ENCODE data around the gene SERPINI2. TPM values are rescaled to one million over a fixed set of nuclear protein-coding genes. Genes with fewer than 3 reads are reported as not detected.

Gene SERPINI2
- total RNA-seq, 1 experiment from 2014 or later, result not detected

DNA sequence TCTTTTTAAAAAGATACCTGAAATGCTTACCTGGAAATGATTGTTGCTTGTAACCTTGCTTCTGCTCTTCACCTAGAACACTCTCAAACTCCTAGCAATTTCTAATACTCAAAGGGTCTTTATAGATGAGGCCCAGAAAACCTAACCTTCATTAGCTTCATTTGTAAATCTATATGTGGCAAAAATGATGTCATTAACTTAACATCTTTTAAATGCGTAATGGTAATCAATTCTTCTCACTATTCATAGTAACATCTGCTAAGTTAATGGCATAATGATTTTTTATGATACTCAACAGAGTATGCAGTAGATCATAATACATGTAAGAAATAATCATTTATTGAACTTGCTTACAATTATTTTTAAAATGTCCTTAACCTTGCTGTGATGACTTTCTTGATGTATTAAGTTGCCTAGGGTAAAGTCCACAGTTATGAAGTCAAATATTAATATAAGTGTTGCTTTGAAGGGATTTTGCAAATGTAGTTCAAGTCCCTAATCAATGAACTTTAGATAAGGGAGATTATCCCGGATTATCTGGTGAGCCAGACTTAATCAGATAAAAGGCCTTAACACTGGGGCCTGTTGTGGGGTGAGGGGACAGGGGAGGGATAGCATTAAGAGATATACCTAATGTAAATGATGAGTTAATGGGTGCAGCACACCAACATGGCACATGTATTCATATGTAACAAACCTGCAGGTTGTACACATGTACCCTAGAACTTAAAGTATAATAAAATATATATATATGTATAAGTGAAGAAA is 10.1 kb upstream of the SERPINI2 start:
- CTCF ChIA-PET, result no interaction called here
- H3K27me3 Mint-ChIP-seq (ENCODE audit: unreplicated experiment), result no peaks in the 10 kb centered on the region
- TF ChIP-seq, protein P1, sequence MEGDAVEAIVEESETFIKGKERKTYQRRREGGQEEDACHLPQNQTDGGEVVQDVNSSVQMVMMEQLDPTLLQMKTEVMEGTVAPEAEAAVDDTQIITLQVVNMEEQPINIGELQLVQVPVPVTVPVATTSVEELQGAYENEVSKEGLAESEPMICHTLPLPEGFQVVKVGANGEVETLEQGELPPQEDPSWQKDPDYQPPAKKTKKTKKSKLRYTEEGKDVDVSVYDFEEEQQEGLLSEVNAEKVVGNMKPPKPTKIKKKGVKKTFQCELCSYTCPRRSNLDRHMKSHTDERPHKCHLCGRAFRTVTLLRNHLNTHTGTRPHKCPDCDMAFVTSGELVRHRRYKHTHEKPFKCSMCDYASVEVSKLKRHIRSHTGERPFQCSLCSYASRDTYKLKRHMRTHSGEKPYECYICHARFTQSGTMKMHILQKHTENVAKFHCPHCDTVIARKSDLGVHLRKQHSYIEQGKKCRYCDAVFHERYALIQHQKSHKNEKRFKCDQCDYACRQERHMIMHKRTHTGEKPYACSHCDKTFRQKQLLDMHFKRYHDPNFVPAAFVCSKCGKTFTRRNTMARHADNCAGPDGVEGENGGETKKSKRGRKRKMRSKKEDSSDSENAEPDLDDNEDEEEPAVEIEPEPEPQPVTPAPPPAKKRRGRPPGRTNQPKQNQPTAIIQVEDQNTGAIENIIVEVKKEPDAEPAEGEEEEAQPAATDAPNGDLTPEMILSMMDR (IDR thresholded peaks at IDR 0.05; ENCODE audit: unreplicated experiment), result no peak

DNA sequence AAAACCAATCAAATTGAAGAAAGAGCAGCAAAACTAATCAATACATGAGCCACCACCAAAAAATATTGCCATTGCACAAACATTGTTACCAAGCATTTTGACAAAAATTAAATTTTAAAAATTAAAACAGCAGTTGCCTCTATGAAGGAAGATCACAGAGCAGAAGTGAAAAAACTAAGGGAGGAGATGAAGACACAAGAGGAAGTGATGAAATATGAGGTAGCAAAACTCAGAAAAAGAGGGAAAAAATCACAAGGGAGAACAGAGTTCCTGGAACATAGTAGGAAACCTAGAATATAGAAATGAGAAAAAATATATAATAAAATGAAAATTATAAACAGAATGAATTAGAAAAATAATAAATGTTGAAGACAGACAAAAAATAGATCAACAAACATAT is 7.3 kb upstream of the SERPINI2 start:
- no peak for DNase-seq
- H3K9me3 Mint-ChIP-seq (ENCODE audit: low read depth, unreplicated experiment), result no peaks in the 10 kb centered on the region
- TF ChIP-seq, protein P1 (IDR thresholded peaks at IDR 0.05; ENCODE audit: unreplicated experiment), result no peak
- BruUV-seq (replicated peaks), result no TSS peak
- H3K27me3 Mint-ChIP-seq (ENCODE audit: unreplicated experiment), result no peaks in the 10 kb centered on the region
- CTCF ChIA-PET, result interaction anchor here (0.7 kb wide), 1 partner anchor 101 kb away, joined by 4 read pairs; no protein-coding TSS in a partner anchor
- H3K27ac Mint-ChIP-seq (ENCODE audit: unreplicated experiment), result no peak overlapping the region
- H3K4me3 Mint-ChIP-seq (ENCODE audit: low read depth, unreplicated experiment), result no peak overlapping the region
- no peaks in the 10 kb centered on the region for H3K4me1 Mint-ChIP-seq (ENCODE audit: low read depth, unreplicated experiment)
- intact Hi-C loops (cut with micrococcal nuclease; ENCODE audit: unreplicated experiment), result no loop called here
- H3K36me3 Mint-ChIP-seq (ENCODE audit: insufficient read depth, unreplicated experiment), result no peaks in the 10 kb centered on the region

More for the DNA sequence above, 10.1 kb upstream of the SERPINI2 start:
- no TSS peak for BruUV-seq (replicated peaks)
- no peak overlapping the region for H3K27ac Mint-ChIP-seq (ENCODE audit: unreplicated experiment)
- DNase-seq, result no peak
- intact Hi-C loops (cut with micrococcal nuclease; ENCODE audit: unreplicated experiment), result no loop called here
- no peak overlapping the region for H3K4me3 Mint-ChIP-seq (ENCODE audit: low read depth, unreplicated experiment)
- H3K9me3 Mint-ChIP-seq (ENCODE audit: low read depth, unreplicated experiment), result no peaks in the 10 kb centered on the region
- no peaks in the 10 kb centered on the region for H3K36me3 Mint-ChIP-seq (ENCODE audit: insufficient read depth, unreplicated experiment)
- no peaks in the 10 kb centered on the region for H3K4me1 Mint-ChIP-seq (ENCODE audit: low read depth, unreplicated experiment)

DNA sequence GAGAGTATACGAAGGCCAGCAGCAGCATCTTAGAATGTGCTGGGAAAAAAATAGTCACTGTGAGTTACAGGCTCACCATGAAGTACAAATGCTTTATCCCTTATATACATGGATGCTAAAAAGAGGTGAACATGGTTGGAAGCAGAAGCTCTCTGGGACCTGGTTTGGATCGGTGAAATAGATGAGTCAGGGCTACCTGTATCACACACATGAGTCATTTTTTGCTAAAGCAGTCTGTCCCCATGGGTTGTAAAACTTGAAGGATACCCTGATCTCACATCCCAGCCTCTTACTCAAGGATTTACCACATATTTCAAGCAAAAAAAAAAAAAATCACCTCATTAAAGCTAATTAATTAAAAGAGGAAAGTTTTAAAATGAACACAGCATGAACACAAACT is 6.9 kb upstream of the SERPINI2 start:
- Mint-ChIP-seq H3K27me3 (ENCODE audit: unreplicated experiment) (no peaks in the 10 kb centered on the region), H3K27ac (ENCODE audit: unreplicated experiment) (no peak overlapping the region), H3K4me3 (ENCODE audit: low read depth, unreplicated experiment) (no peak overlapping the region), H3K9me3 (ENCODE audit: low read depth, unreplicated experiment) (no peaks in the 10 kb centered on the region), H3K36me3 (ENCODE audit: insufficient read depth, unreplicated experiment) (no peaks in the 10 kb centered on the region), H3K4me1 (ENCODE audit: low read depth, unreplicated experiment) (no peaks in the 10 kb centered on the region)
- intact Hi-C loops (cut with micrococcal nuclease; ENCODE audit: unreplicated experiment), result no loop called here
- TF ChIP-seq, protein P1 (IDR thresholded peaks at IDR 0.05; ENCODE audit: unreplicated experiment), result no peak
- CTCF ChIA-PET, result interaction anchor here (0.6 to 0.7 kb wide), 3 partner anchors 26 to 101 kb away, joined by 4 to 7 read pairs (median 4); no protein-coding TSS in a partner anchor
- DNase-seq, result no peak
- no TSS peak for BruUV-seq (replicated peaks)

DNA sequence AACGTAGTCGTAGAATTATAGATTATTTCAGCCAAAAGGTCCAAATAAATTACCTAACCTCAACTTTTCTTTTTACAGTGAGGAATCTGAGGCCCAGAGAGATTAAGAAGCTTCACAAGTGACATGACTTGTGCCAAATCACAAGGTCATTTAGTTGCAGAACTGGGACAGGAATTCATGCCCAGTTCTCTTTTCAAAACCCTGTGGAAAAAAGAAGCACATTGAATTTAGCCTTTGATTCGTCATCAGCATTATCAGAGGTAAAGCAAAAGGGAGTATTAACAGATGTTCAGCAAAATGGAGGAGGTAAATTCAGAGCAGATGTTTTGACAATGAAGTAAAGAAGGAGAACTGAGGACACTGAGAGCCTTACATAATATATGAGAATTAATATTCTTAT is 4.5 kb downstream of the SERPINI2 start:
- TF ChIP-seq, protein P1 (IDR thresholded peaks at IDR 0.05; ENCODE audit: unreplicated experiment), result no peak
- intact Hi-C loops (cut with micrococcal nuclease; ENCODE audit: unreplicated experiment), result loop anchor here (5.0 kb wide), 1 partner anchor 413 kb away; no protein-coding TSS in a partner anchor

More for the DNA sequence above, 4.5 kb downstream of the SERPINI2 start:
- Mint-ChIP-seq H3K9me3 (ENCODE audit: low read depth, unreplicated experiment) (no peaks in the 10 kb centered on the region), H3K4me3 (ENCODE audit: low read depth, unreplicated experiment) (no peak overlapping the region), H3K36me3 (ENCODE audit: insufficient read depth, unreplicated experiment) (no peaks in the 10 kb centered on the region), H3K27ac (ENCODE audit: unreplicated experiment) (no peak overlapping the region), H3K4me1 (ENCODE audit: low read depth, unreplicated experiment) (no peaks in the 10 kb centered on the region), H3K27me3 (ENCODE audit: unreplicated experiment) (no peaks in the 10 kb centered on the region)
- CTCF ChIA-PET, result no interaction called here
- no TSS peak for BruUV-seq (replicated peaks)
- DNase-seq, result no peak
